Stimulated activated CD4-positive, alpha-beta T cell treated with anti-CD3 and anti-CD28 coated beads, Interleukin-2, amount 100 ng/mL, for 24 hours (primary cell): Measurements from ENCODE around the gene CHD5.
"Not testable (repeated sequence)": the region's sequence is repeated elsewhere in the genome, so short reads cannot be mapped to it uniquely, and the experiment has no call there.

Experiments used
- DNase-seq, 2 donors: peaks; one replicate each; pipeline ENCODE4 v3.0.0-alpha.2; 2020

Gene CHD5

GRCh38 chr1:6081901-6082300 lies 98.2 kb downstream of the CHD5 start:
- no peak for DNase-seq

- DNase-seq = no peak
These were observed 99.7 kb downstream of the CHD5 start for GRCh38 chr1:6080469-6080868.

- no peak for DNase-seq
These were observed 102.2 kb downstream of the CHD5 start for GRCh38 chr1:6077919-6078318.

DNA sequence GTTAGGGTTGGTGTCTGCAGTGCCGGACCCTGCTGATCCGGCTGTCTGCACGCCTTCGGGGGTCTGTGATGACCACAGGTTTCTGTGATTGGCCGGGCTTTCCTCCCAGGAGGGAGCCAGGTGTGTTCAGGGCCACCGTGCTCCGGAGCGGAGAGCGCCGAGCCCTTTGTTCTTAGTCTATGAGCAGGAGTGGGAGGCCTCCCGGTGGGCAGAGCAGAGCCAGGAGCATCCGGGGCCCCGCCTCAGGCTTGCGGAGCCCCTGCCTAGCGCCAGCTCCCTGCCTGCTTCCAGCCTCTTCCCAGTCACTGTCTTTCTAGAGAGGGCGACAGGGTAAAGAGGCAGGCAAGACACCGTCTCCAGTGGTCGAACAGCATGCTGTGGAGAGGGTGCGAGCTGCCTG lies 102.6 kb downstream of the CHD5 start:
- no peak for DNase-seq

- DNase-seq = not testable (repeated sequence)
These were observed 103.1 kb downstream of the CHD5 start for GRCh38 chr1:6077061-6077460.

DNA sequence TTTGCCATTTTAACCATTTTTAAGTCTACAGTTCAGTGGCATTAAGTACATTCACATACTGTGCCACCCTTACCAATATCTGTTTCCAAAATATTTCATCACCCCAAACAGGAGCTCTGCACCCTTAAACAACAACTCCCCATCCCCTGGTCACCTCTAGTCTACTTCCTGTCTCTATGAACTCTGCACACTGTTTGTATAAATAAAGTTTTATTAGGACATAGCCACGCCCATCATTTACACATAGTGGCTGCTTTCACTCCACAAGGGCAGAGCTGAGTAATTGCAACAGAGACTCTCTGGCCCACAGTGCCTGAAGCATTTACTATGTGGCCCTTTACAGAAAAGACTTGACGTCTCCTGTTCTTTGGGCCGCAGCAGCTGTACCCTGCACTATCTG lies 104.4 kb downstream of the CHD5 start:
- DNase-seq = no peak

- no peak for DNase-seq
These were observed 105.8 kb downstream of the CHD5 start for GRCh38 chr1:6074192-6074901.

- no peak for DNase-seq
These were observed 106.6 kb downstream of the CHD5 start for GRCh38 chr1:6073480-6074053.

DNA sequence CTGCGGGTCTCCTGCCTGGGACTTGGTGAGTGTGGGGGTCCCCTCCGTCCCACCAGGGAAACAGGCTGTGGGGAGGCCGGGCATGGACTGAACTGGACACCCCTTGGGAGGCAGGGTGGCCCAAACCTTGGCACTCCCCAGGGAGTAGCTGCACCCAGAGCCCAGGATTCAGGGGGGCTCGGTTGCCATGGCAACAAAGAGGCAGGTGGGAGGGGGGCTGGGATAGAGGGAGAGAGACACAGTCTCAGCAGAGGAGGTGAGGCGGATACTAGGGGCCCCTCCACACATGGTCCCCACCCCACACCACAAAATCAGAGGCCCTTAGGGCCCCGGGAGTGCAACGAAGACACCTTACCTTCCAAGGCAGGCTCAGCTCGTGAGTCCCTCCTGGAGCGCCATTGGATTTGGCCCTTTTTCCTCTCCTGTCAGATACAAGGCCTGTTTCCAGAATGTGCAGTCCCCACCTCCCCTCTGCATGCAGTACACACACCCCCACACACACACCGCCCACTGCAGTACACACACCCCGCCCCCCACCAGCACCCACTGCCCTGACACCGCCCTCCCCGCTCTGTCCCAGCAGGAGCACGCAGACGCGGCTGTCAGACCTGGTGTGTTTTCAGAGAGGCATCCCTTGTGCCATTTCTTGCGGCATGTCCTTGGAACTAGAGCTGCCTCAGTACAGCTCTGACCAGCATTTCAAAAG lies 107.2 kb downstream of the CHD5 start:
- no peak for DNase-seq

- no peak for DNase-seq
These were observed 108.9 kb downstream of the CHD5 start for GRCh38 chr1:6071219-6071618.

DNA sequence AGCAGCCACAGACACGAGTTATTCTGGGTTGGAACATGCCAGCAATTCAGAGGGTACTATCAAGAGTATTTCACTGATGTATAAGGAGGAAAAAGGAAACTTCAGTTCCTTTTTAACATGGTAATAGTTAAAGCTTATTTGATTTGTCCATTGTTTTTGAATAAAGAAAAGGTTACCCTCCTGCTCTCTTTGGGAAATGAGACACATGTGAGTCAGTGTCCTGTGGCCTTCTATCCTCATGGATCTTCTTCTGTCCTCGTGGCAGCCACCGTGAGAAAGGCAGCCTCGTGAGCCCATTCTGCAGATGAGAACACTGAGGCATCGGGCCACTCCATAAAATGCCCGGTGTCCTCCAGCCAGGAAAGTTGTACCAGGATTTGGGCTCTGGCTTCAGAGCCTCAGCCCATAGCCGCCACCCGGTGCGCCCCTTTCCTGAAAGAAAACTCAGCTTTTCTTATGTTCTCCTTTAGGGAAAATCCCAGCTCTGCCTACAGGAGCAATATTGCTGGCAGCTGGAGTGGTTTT lies 109.6 kb downstream of the CHD5 start:
- DNase-seq = no peak

- DNase-seq = no peak
These were observed 110.5 kb downstream of the CHD5 start for GRCh38 chr1:6069573-6069972.

GRCh38 chr1:6068932-6069331 lies 111.2 kb downstream of the CHD5 start:
- no peak for DNase-seq

DNA sequence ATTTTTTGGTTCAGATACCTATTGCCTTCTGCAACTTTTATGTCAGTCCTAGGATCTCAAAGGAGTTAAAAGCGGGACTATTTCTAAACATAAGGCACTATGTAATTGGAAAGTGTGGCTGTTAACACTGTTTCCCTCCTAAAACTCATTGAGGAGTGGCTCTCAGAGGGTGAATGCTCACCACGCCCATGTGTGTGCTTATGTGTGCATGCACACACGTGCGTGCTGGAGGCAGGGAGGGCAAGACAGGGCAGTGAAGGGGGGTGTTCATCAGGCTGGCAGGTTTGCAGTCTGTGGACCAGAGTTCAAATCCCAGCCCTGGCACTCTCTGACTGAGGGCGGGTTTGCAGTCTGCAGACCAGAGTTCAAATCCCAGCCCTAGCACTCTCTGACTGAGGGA lies 112.0 kb downstream of the CHD5 start:
- no peak for DNase-seq

GRCh38 chr1:6066680-6067079 lies 113.4 kb downstream of the CHD5 start:
- no peak for DNase-seq

GRCh38 chr1:6065093-6065858 lies 114.8 kb downstream of the CHD5 start:
- DNase-seq = no peak

DNA sequence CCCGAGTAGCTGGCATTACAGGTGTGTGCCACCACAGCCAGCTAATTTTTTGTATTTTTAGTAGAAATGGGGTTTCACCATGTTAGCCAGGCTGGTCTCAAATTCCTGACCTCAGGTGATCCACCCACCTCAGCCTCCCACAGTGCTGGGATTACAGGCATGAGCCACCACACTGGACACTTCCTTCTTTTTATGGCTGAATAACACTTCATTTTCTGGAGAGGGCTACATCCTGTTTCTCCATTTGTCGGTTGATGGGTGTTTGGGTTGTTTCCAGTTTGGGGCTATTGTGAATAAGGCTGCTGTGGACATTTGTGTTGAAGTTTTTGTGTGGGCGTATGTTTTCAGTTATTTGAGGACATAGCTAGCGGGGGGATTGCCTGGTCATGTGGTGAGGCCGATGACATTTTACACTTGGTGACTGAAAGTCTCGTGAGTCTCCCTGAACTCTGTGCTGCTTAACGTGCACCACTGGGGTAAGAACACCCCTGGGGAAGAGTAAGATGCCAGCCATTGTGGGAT lies 116.5 kb downstream of the CHD5 start:
- DNase-seq = not testable (repeated sequence)

DNA sequence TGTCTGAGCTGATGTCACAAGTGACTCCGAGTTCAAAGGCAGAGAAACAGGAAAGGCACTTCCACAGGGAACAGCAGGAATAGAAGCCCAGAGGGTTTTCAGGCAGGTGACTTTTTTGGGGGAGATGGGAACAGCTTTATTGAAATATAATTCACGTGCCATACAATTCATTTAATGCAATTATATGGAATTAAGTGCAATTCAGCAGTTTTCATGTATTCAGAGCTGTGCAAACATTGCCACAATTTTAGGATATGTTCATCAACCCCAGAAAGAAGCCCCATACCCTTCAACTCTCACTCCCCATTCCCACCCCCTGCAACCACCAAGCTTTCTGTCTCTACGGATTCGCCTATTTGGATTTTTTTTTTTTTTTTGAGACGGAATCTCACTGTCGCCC lies 117.5 kb downstream of the CHD5 start:
- DNase-seq = no peak

- no peak for DNase-seq
These were observed 120.3 kb downstream of the CHD5 start for GRCh38 chr1:6059866-6060265.

- no peak for DNase-seq
These were observed 122.8 kb downstream of the CHD5 start for GRCh38 chr1:6057170-6057845.

- DNase-seq = no peak
These were observed 123.6 kb downstream of the CHD5 start for GRCh38 chr1:6056572-6056948.

DNA sequence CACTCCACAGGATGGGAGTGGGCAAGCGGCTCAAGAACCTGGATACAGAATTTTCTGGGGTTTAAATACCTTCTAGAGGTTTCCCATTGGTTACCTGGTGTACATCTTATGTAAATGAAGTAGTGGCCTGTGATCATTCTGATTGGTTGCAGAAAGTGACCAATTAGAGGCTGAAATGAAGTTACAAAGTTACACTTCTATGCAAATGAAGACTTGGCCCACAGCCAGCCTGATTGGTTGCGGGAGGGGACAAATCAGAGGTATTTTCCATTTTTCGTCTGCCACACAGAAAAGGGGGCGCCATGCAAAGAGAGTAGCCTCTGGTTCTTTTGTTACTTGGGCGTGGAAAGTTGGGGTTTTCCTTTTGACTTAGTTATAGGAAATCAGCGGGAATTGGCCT lies 125.5 kb downstream of the CHD5 start:
- no peak for DNase-seq

- no peak for DNase-seq
These were observed 126.9 kb downstream of the CHD5 start for GRCh38 chr1:6053206-6053546.
